GM19463 (cell line): ENCODE results near the gene NDUFB8.

Source experiments
- ATAC-seq: cut with Tn5 transposase; IDR thresholded peaks from one replicate; pipeline ENCODE4 v1.9.1; 2021; ENCODE audit warnings: mild to moderate bottlenecking, moderate library complexity; ENCODE audit not compliant: unreplicated experiment

The NDUFB8 gene

DNA sequence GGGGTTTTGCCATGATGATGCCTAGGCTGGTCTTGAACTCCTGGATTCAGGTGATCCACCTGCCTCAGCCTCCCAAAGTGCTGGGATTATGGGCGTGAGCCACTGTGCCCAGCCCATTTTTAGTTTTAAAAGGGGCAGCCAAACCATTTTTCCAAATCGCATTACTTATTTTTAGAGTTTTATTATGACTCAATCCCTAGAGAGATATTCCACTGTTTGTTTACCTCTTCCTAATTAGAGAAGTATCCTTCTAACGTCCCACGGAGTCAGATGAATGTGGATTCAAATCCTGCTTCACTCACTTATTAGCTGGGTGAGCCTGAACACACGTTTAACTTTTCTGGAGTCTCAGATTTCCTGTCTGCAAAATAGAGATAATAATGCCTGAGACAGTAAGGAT lies 51.7 kb downstream of the NDUFB8 start:
- ATAC-seq: no peak
